ENCODE measurements around the gene ARGLU1. TPM values are rescaled to one million over a fixed set of nuclear protein-coding genes. Genes with fewer than 3 reads are reported as not detected.

The ARGLU1 gene
- polyA plus RNA-seq, 1 donor (not counting 4 experiments of a cell fraction or from before 2014, with no cell fraction given), result 96.8 TPM

DNA sequence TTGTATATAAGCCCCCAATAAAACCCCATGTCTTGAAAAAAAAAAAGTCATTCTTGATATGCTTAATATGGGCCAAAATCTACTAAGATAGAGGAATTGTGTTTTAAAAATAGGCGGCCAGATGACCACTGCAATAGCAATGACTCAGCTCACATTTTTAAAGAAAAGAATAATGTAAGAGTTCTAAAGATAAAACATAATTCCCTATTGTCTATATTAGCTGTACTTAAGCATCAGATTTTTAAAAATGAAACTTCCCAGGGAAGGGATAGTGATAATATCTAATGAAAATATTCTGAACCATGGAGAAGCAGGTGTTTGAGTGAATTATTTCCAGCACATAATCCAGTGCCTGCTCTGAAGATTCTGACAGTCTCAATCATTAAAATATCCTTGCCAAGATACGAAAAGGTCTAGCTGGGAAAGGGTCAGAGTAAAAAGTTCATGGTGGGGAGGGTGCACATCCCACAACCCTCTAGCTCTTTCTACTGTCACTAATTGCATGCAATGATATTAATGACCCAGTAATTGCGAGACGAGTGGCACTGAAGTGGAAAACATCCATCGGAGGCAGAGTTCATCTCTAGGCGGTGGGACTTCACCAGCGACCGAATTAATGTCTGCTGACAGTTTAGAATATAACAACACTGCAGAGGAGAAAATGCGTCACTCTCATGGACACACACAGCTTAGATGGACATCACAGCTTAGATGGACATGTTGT, 64.0 kb downstream of the ARGLU1 start:
- dilution Hi-C loops (cut with MboI; ENCODE audit: extremely low pct_ligation_motif_present, low sequenced_read_pairs), result no loop called here
- DNase-seq (ENCODE audit: low read depth, low spot score) (no peak), FAIRE-seq (no peak)
- Histone ChIP-seq H3K27ac (ENCODE audit: control insufficient read depth, insufficient read depth, low read length) (peak overlapping the region; percentile 28), H2AFZ (ENCODE audit: control insufficient read depth, low read length) (no peak overlapping the region), H3K9me3 (ENCODE audit: control insufficient read depth, low read depth, low read length) (no peaks in the 10 kb centered on the region), H3K9ac (ENCODE audit: control insufficient read depth, extremely low read depth, insufficient read depth, low read length) (no peak overlapping the region), H4K20me1 (ENCODE audit: control insufficient read depth, extremely low read depth, insufficient read depth, low read length) (no peaks in the 10 kb centered on the region), H3K36me3 (ENCODE audit: control insufficient read depth in 2 of 2, extremely low read depth in 1 of 2, insufficient read depth in 2 of 2, low read length in 2 of 2) (peaks cover 17 to 32% of the 10 kb centered on the region in 2 experiments), H3K27me3 (ENCODE audit: control insufficient read depth, extremely low read depth, insufficient read depth, low read length) (no peaks in the 10 kb centered on the region), H3K4me3 (ENCODE audit: control insufficient read depth in 2 of 3, extremely low read depth in 1 of 3, insufficient read depth in 2 of 3, low read depth in 1 of 3, low read length in 3 of 3) (no peak overlapping the region), H3K4me2 (ENCODE audit: control insufficient read depth, extremely low read depth, insufficient read depth, low read depth, low read length) (no peak overlapping the region), H3K79me2 (ENCODE audit: control insufficient read depth, insufficient read depth, low read length) (peaks cover 96% of the 10 kb centered on the region), H3K4me1 (ENCODE audit: control insufficient read depth, extremely low read depth, insufficient read depth, low read length) (peaks cover 28% of the 10 kb centered on the region), H3K9me1 (ENCODE audit: control insufficient read depth, extremely low read depth, insufficient read depth, low read length) (peaks cover 7% of the 10 kb centered on the region)
- TF ChIP-seq EZH2 (IDR thresholded peaks at IDR 0.05; ENCODE audit: low read length), result no peak
- TF ChIP-seq CTCF (optimal IDR thresholded peaks at IDR 0.05 in 1 of 3, IDR thresholded peaks at IDR 0.05 in 1 of 3, conservative IDR thresholded peaks at IDR 0.05 in 1 of 3; ENCODE audit: extremely low read depth in 1 of 3, insufficient read depth in 2 of 3, low read length in 3 of 3), result no peak

- FAIRE-seq (no peak), DNase-seq (ENCODE audit: low read depth, low spot score) (no peak)
- Histone ChIP-seq H3K36me3 (ENCODE audit: control insufficient read depth in 2 of 2, extremely low read depth in 1 of 2, insufficient read depth in 2 of 2, low read length in 2 of 2) (peaks cover 19 to 36% of the 10 kb centered on the region in 2 experiments), H3K9ac (ENCODE audit: control insufficient read depth, extremely low read depth, insufficient read depth, low read length) (no peak overlapping the region), H3K9me1 (ENCODE audit: control insufficient read depth, extremely low read depth, insufficient read depth, low read length) (peaks cover 7% of the 10 kb centered on the region), H4K20me1 (ENCODE audit: control insufficient read depth, extremely low read depth, insufficient read depth, low read length) (no peaks in the 10 kb centered on the region), H3K4me3 (ENCODE audit: control insufficient read depth in 2 of 3, extremely low read depth in 1 of 3, insufficient read depth in 2 of 3, low read depth in 1 of 3, low read length in 3 of 3) (no peak overlapping the region), H3K27ac (ENCODE audit: control insufficient read depth, insufficient read depth, low read length) (peak overlapping the region; percentile 28), H3K9me3 (ENCODE audit: control insufficient read depth, low read depth, low read length) (no peaks in the 10 kb centered on the region), H3K4me2 (ENCODE audit: control insufficient read depth, extremely low read depth, insufficient read depth, low read depth, low read length) (no peak overlapping the region), H2AFZ (ENCODE audit: control insufficient read depth, low read length) (no peak overlapping the region), H3K79me2 (ENCODE audit: control insufficient read depth, insufficient read depth, low read length) (peaks cover 96% of the 10 kb centered on the region), H3K4me1 (ENCODE audit: control insufficient read depth, extremely low read depth, insufficient read depth, low read length) (peaks cover 22% of the 10 kb centered on the region), H3K27me3 (ENCODE audit: control insufficient read depth, extremely low read depth, insufficient read depth, low read length) (no peaks in the 10 kb centered on the region)
- TF ChIP-seq EZH2 (IDR thresholded peaks at IDR 0.05; ENCODE audit: low read length) (no peak), CTCF (optimal IDR thresholded peaks at IDR 0.05 in 1 of 3, IDR thresholded peaks at IDR 0.05 in 1 of 3, conservative IDR thresholded peaks at IDR 0.05 in 1 of 3; ENCODE audit: extremely low read depth in 1 of 3, insufficient read depth in 2 of 3, low read length in 3 of 3) (no peak)
- dilution Hi-C loops (cut with MboI; ENCODE audit: extremely low pct_ligation_motif_present, low sequenced_read_pairs), result no loop called here
Measured at GRCh38 chr13:106503272-106503671, 64.7 kb downstream of the ARGLU1 start.
